Parathyroid adenoma (tissue), 2 donors: ENCODE data around the gene SVIL.

ENCODE experiments used
- H2AFZ ChIP-seq: fragments of 300-600 bp; sonication (generic); one replicate; pipeline ENCODE4 v1.7.0; 2017; ENCODE audit warnings: antibody characterized with exemption, mild to moderate bottlenecking
- H3K27ac ChIP-seq: fragments of 300-600 bp; sonication (generic); one replicate; pipeline ENCODE4 v1.7.0; 2017
- H3K27me3 ChIP-seq: fragments of 300-600 bp; sonication (generic); one replicate; pipeline ENCODE4 v1.7.0; 2017; ENCODE audit warnings: low read length; ENCODE audit not compliant: control insufficient read depth, insufficient read depth
- H3K36me3 ChIP-seq: fragments of 300-600 bp; sonication (generic); one replicate; pipeline ENCODE4 v1.7.0; 2017; ENCODE audit warnings: low read length; ENCODE audit not compliant: control insufficient read depth, insufficient read depth
- H3K4me1 ChIP-seq: fragments of 300-600 bp; sonication (generic); one replicate; pipeline ENCODE4 v1.7.0; 2017; ENCODE audit warnings: control low read depth
- H3K4me2 ChIP-seq: fragments of 300-600 bp; sonication (generic); one replicate; pipeline ENCODE4 v1.7.0; 2017; ENCODE audit warnings: low read length
- H3K4me3 ChIP-seq: fragments of 300-600 bp; sonication (generic); one replicate; pipeline ENCODE4 v1.7.0; 2017; ENCODE audit warnings: low read depth, low read length
- H3K79me2 ChIP-seq: fragments of 300-600 bp; sonication (generic); one replicate; pipeline ENCODE4 v1.7.0; 2017; ENCODE audit warnings: control low read depth
- H3K9ac ChIP-seq: fragments of 300-600 bp; sonication (generic); one replicate; pipeline ENCODE4 v1.7.0; 2017; ENCODE audit warnings: mild to moderate bottlenecking
- H3K9me3 ChIP-seq: fragments of 300-600 bp; sonication (generic); one replicate; pipeline ENCODE4 v1.7.0; 2017; ENCODE audit warnings: low read length; ENCODE audit not compliant: control insufficient read depth
- TF ChIP-seq, protein P1 (sequence below): fragments of 300-600 bp; sonication (generic); IDR thresholded peaks from one replicate; pipeline ENCODE4 v1.7.0; 2017; ENCODE audit warnings: antibody characterized with exemption, mild to moderate bottlenecking
- donor health status: primary hyperparathyroidism.

SVIL gene

DNA sequence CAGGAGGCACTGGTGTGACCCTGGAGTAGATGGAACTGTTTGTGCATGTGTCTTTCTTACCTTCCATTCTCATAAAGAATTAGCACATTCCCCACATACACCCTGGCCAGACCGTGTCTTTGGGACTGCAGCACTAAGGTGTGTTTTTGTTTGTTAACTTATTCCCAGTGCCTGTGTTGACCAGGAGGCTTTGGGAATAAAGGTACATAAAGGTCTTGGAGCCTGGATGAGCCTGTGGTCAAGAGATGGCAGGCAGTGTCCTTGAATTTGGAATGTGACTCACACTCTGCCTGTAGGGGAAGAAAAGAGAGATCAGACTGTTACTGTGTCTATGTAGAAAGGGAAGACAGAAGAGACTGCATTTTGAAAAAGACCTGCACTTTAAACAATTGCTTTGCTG lies 208.4 kb downstream of the SVIL start:
- Histone ChIP-seq H3K9ac (no peak overlapping the region), H3K9me3 (no peaks in the 10 kb centered on the region), H3K27ac (no peak overlapping the region), H3K4me3 (no peak overlapping the region), H3K4me2 (no peak overlapping the region), H2AFZ (no peak overlapping the region), H3K79me2 (peaks cover 19% of the 10 kb centered on the region), H3K36me3 (no peaks in the 10 kb centered on the region), H3K27me3 (no peaks in the 10 kb centered on the region), H3K4me1 (peaks cover 2% of the 10 kb centered on the region)
- TF ChIP-seq, protein P1, sequence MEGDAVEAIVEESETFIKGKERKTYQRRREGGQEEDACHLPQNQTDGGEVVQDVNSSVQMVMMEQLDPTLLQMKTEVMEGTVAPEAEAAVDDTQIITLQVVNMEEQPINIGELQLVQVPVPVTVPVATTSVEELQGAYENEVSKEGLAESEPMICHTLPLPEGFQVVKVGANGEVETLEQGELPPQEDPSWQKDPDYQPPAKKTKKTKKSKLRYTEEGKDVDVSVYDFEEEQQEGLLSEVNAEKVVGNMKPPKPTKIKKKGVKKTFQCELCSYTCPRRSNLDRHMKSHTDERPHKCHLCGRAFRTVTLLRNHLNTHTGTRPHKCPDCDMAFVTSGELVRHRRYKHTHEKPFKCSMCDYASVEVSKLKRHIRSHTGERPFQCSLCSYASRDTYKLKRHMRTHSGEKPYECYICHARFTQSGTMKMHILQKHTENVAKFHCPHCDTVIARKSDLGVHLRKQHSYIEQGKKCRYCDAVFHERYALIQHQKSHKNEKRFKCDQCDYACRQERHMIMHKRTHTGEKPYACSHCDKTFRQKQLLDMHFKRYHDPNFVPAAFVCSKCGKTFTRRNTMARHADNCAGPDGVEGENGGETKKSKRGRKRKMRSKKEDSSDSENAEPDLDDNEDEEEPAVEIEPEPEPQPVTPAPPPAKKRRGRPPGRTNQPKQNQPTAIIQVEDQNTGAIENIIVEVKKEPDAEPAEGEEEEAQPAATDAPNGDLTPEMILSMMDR = no peak

DNA sequence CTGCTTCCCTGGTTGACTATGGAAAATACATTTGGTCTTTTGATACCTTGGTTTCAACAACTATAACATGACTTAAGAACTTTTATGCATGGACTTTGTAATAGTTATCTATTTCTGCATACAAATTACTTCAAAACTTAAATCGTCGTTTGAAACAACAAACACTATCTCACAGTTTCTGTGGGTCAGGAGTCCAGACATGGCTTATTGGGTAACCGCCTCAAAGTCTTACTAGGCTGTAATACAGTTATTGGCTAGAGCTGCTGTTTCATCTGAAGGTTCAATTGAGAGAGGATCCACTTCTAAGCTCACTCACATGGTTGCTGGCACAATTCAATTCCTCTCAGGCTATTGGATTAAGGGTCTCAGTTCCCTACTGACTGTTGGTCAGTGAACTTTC lies 210.8 kb downstream of the SVIL start:
- Histone ChIP-seq H3K9ac (no peak overlapping the region), H3K79me2 (peaks cover 22% of the 10 kb centered on the region), H3K4me1 (peaks cover 8% of the 10 kb centered on the region), H3K27ac (no peak overlapping the region), H2AFZ (no peak overlapping the region), H3K4me2 (no peak overlapping the region), H3K36me3 (no peaks in the 10 kb centered on the region), H3K27me3 (no peaks in the 10 kb centered on the region), H3K9me3 (no peaks in the 10 kb centered on the region), H3K4me3 (no peak overlapping the region)
- TF ChIP-seq, protein P1 = no peak

DNA sequence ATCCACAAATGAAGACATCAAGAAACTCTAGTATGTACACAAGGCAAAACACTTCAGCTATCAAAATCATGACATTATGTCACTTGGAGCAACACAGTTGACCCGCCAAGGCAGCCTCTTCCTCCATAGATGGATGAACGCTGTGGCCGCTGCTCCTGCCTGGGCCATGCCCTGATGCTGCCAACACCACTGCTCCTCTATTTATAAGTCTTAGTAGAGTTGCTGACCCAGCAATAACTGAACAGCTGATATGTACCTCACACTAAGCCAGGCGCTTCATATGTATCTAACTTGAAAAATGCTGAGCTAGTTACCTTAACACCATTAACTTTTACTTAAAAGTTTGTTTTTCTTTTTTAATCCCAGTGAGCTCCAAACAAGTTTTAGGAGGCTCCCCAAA lies 214.0 kb downstream of the SVIL start:
- no peak overlapping the region for H2AFZ ChIP-seq
- no peaks in the 10 kb centered on the region for H3K27me3 ChIP-seq
- H3K4me1 ChIP-seq = peaks cover 8% of the 10 kb centered on the region
- H3K4me3 ChIP-seq = no peak overlapping the region
- H3K27ac ChIP-seq = no peak overlapping the region
- H3K9ac ChIP-seq = no peak overlapping the region
- H3K79me2 ChIP-seq = peaks cover 36% of the 10 kb centered on the region
- no peaks in the 10 kb centered on the region for H3K36me3 ChIP-seq
- no peak overlapping the region for H3K4me2 ChIP-seq
- TF ChIP-seq, protein P1 = no peak
- no peaks in the 10 kb centered on the region for H3K9me3 ChIP-seq

DNA sequence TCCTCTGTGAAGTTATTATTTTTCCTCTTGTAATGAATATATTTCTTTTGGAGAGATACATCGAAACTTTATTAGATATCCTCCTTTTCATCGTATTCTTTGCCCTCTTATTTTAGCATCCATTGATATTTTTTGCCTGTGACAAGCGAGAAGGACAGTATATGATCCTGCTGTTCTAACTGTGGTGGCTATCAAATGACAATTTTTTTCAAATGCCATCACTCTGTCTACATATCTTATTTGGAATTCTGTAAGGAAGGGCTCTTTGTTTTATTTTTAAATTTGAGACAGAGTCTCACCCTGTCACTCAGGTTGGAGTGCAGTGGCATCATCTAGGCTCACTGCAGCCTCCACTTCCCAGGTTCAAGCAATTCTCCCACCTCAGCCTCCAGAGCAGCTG lies 217.4 kb downstream of the SVIL start:
- TF ChIP-seq, protein P1 = no peak
- Histone ChIP-seq H3K27ac (no peak overlapping the region), H3K4me2 (no peak overlapping the region), H3K27me3 (no peaks in the 10 kb centered on the region), H3K4me3 (no peak overlapping the region), H3K4me1 (peaks cover 20% of the 10 kb centered on the region), H3K9me3 (no peaks in the 10 kb centered on the region), H3K36me3 (no peaks in the 10 kb centered on the region), H3K9ac (no peak overlapping the region), H3K79me2 (peaks cover 44% of the 10 kb centered on the region), H2AFZ (no peak overlapping the region)

DNA sequence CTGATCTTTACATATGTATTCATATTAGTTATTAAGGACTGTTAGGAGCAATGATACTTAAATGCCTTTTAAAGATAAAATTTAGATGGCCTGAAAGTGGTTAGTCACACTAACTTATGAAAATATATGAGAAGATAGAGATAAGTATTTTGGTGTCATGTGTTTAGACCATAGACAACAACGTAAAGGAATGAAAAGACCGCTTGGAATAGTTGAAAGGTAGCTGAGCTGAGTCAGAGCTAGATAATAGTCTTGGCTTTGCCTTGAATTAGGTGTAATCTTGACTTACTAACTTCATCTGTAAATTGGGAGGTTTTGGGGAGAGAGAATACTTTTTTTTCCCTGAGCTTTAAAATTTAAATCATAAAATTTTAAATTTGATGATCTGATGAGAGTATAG lies 218.9 kb downstream of the SVIL start:
- H2AFZ ChIP-seq = no peak overlapping the region
- no peaks in the 10 kb centered on the region for H3K36me3 ChIP-seq
- H3K4me2 ChIP-seq = no peak overlapping the region
- no peaks in the 10 kb centered on the region for H3K9me3 ChIP-seq
- peaks cover 24% of the 10 kb centered on the region for H3K4me1 ChIP-seq
- H3K4me3 ChIP-seq = no peak overlapping the region
- peaks cover 36% of the 10 kb centered on the region for H3K79me2 ChIP-seq
- no peak overlapping the region for H3K9ac ChIP-seq
- H3K27me3 ChIP-seq = no peaks in the 10 kb centered on the region
- TF ChIP-seq, protein P1 = no peak
- H3K27ac ChIP-seq = no peak overlapping the region
